H9 (cell line): Measurements from ENCODE around the gene LIG3. TPM values are rescaled to one million over a fixed set of nuclear protein-coding genes. Genes with fewer than 3 reads are reported as not detected.

ENCODE experiments used
- DNase-seq: peaks from one replicate; pipeline ENCODE4 v3.0.0-alpha.2; 2017
- H2AFZ ChIP-seq: one replicate; pipeline ENCODE4 v1.6.1; 2013; ENCODE audit warnings: mild to moderate bottlenecking, low read length, control low read depth, moderate library complexity
- H2AK5ac ChIP-seq: 2 replicates; pipeline ENCODE4 v1.6.1; 2013; ENCODE audit warnings: low read length, control low read depth, mixed read lengths; ENCODE audit not compliant: insufficient read length
- H2BK120ac ChIP-seq: one replicate; pipeline ENCODE4 v1.6.1; 2013; ENCODE audit warnings: low read depth, mild to moderate bottlenecking, low read length, control low read depth, inconsistent platforms; ENCODE audit not compliant: poor library complexity, severe bottlenecking
- H2BK12ac ChIP-seq: 2 replicates; pipeline ENCODE4 v1.6.1; 2013; ENCODE audit warnings: low read length, control low read depth, mixed read lengths, low read depth; ENCODE audit not compliant: insufficient read length
- H2BK15ac ChIP-seq: 2 replicates; pipeline ENCODE4 v1.6.1; 2013; ENCODE audit warnings: low read depth, low read length, control low read depth
- H2BK20ac ChIP-seq: one replicate; pipeline ENCODE4 v1.6.1; 2013; ENCODE audit warnings: low read depth, mild to moderate bottlenecking, low read length, control low read depth, inconsistent platforms; ENCODE audit not compliant: poor library complexity, severe bottlenecking
- H2BK5ac ChIP-seq: 2 replicates; pipeline ENCODE4 v1.6.1; 2013; ENCODE audit warnings: low read length, control low read depth, mixed read lengths; ENCODE audit not compliant: insufficient read length
- H3K14ac ChIP-seq: 2 replicates; pipeline ENCODE4 v1.6.1; 2013; ENCODE audit warnings: low read length, control low read depth; ENCODE audit not compliant: insufficient read depth
- H3K18ac ChIP-seq: 2 replicates; pipeline ENCODE4 v1.6.1; 2013; ENCODE audit warnings: low read depth, mild to moderate bottlenecking, mixed read lengths, low read length, control low read depth; ENCODE audit not compliant: insufficient read length
- H3K23ac ChIP-seq: 2 replicates; pipeline ENCODE4 v1.6.1; 2013; ENCODE audit warnings: low read length, control low read depth, mixed read lengths, low read depth; ENCODE audit not compliant: insufficient read length
- H3K23me2 ChIP-seq: 2 replicates; pipeline ENCODE4 v1.6.1; 2013; ENCODE audit warnings: low read depth, mild to moderate bottlenecking, mixed read lengths, low read length, control low read depth; ENCODE audit not compliant: insufficient read length, poor library complexity, severe bottlenecking
- H3K27ac ChIP-seq: 2 replicates; pipeline ENCODE4 v1.5.1; 2013; ENCODE audit warnings: low read length, control low read depth, mixed read lengths, low read depth; ENCODE audit not compliant: insufficient read length
- H3K27me3 ChIP-seq: 2 replicates; pipeline ENCODE4 v1.6.1; 2013; ENCODE audit warnings: low read length, control low read depth, inconsistent platforms; ENCODE audit not compliant: insufficient read depth
- H3K4ac ChIP-seq: 2 replicates; pipeline ENCODE4 v1.6.1; 2013; ENCODE audit warnings: low read depth, mild to moderate bottlenecking, control low read depth, inconsistent platforms, low read length, moderate library complexity
- H3K4me1 ChIP-seq: 2 replicates; pipeline ENCODE4 v1.6.1; 2013; ENCODE audit warnings: low read length, control low read depth, inconsistent platforms; ENCODE audit not compliant: insufficient read depth
- H3K4me2 ChIP-seq: 2 replicates; pipeline ENCODE4 v1.6.1; 2013; ENCODE audit warnings: low read length, control low read depth, mixed read lengths; ENCODE audit not compliant: insufficient read length, insufficient read depth
- H3K56ac ChIP-seq: 2 replicates; pipeline ENCODE4 v1.6.1; 2013; ENCODE audit warnings: low read depth, mild to moderate bottlenecking, mixed read lengths, low read length, control low read depth; ENCODE audit not compliant: insufficient read length
- H3K79me1 ChIP-seq: 2 replicates; pipeline ENCODE4 v1.6.1; 2013; ENCODE audit warnings: low read depth, mild to moderate bottlenecking, moderate library complexity, low read length, control low read depth, inconsistent platforms; ENCODE audit not compliant: insufficient read depth, poor library complexity, severe bottlenecking
- H3K79me2 ChIP-seq: 2 replicates; pipeline ENCODE4 v1.6.1; 2013; ENCODE audit warnings: low read length, control low read depth, inconsistent platforms; ENCODE audit not compliant: insufficient read depth
- H3K9ac ChIP-seq: 2 replicates; pipeline ENCODE4 v1.6.1; 2013; ENCODE audit warnings: low read length, control low read depth, mixed read lengths; ENCODE audit not compliant: insufficient read length; ENCODE audit errors: extremely low read depth
- H3K9me3 ChIP-seq: one replicate; pipeline ENCODE4 v1.6.1; 2013; ENCODE audit warnings: low read depth, low read length, inconsistent platforms; ENCODE audit not compliant: control insufficient read depth
- H3T11ph ChIP-seq: one replicate; pipeline ENCODE4 v1.6.1; 2013; ENCODE audit warnings: mild to moderate bottlenecking, low read length, control low read depth, inconsistent platforms
- H4K20me1 ChIP-seq: one replicate; pipeline ENCODE4 v1.6.1; 2013; ENCODE audit not compliant: control insufficient read depth, insufficient read length, insufficient read depth
- H4K5ac ChIP-seq: 2 replicates; pipeline ENCODE4 v1.6.1; 2013; ENCODE audit warnings: low read depth, mild to moderate bottlenecking, mixed read lengths, low read length, control low read depth; ENCODE audit not compliant: insufficient read length
- H4K8ac ChIP-seq: replicated peaks from 2 replicates; pipeline ENCODE4 v1.6.1; 2013; ENCODE audit warnings: low read length, control low read depth, mixed read lengths, low read depth; ENCODE audit not compliant: insufficient read length
- H4K91ac ChIP-seq: 2 replicates; pipeline ENCODE4 v1.6.1; 2013; ENCODE audit warnings: low read depth, mild to moderate bottlenecking, moderate library complexity, mixed read lengths, low read length, control low read depth; ENCODE audit not compliant: insufficient read length
- H3K27ac Mint-ChIP-seq, 3 experiments: 2 replicates in 2 of 3; 3 replicates in 1 of 3; pipeline ENCODE4 v1.8.0; 2020 to 2021; ENCODE audit warnings: mixed read lengths in 3 of 3, mild to moderate bottlenecking in 1 of 3, moderate library complexity in 1 of 3
- H3K27me3 Mint-ChIP-seq: 2 replicates; pipeline ENCODE4 v1.8.0; 2021; ENCODE audit warnings: low read depth, mild to moderate bottlenecking, moderate library complexity, mixed read lengths
- H3K36me3 Mint-ChIP-seq, 3 experiments: 2 replicates in 2 of 3; 3 replicates in 1 of 3; pipeline ENCODE4 v1.8.0; 2020 to 2021; ENCODE audit warnings: low read depth in 3 of 3, mixed read lengths in 3 of 3; ENCODE audit not compliant: insufficient read depth in 1 of 3
- H3K4me1 Mint-ChIP-seq, 2 experiments: 2 replicates each; pipeline ENCODE4 v1.8.0; 2020; ENCODE audit warnings: mixed read lengths in 2 of 2
- H3K4me3 Mint-ChIP-seq, 2 experiments: 2 replicates in 1 of 2; 3 replicates in 1 of 2; pipeline ENCODE4 v1.8.0; 2020 to 2021; ENCODE audit warnings: mild to moderate bottlenecking in 2 of 2, mixed read lengths in 2 of 2, moderate library complexity in 1 of 2
- H3K9me3 Mint-ChIP-seq, 2 experiments: 2 replicates in 1 of 2; 3 replicates in 1 of 2; pipeline ENCODE4 v1.8.0; 2020; ENCODE audit warnings: mild to moderate bottlenecking in 2 of 2, mixed read lengths in 2 of 2, moderate library complexity in 1 of 2
- CTCF ChIP-seq: fragments of 200-600 bp; sonication (generic); conservative IDR thresholded peaks from 3 replicates; pipeline ENCODE4 v1.8.0; 2021; ENCODE audit warnings: antibody characterized with exemption, mild to moderate bottlenecking
- WGBS: extraction: QIAGEN DNeasy Blood & Tissue Kit; methylation state at CpG from one replicate; pipeline ENCODE4 v1.1.7; 2013; ENCODE audit warnings: missing lambda C conversion rate, low lambda C conversion rate, mixed read lengths; ENCODE audit not compliant: insufficient read length; ENCODE audit errors: extremely low coverage; 5-methylcytosine and 5-hydroxymethylcytosine counted together
- total RNA-seq: library from RNA; stranded (reverse); gene quantifications from 2 replicates; pipeline ENCODE4 v1.2.1, GENCODE V29; 2021

Gene LIG3
- total RNA-seq, 1 experiment from 2014 or later, result 96.0 TPM

GRCh38 chr17:35016369-35016768, 36.1 kb downstream of the LIG3 start:
- no peak overlapping the region for H3K4ac ChIP-seq
- H3K79me2 ChIP-seq, result no peaks in the 10 kb centered on the region
- Mint-ChIP-seq H3K27me3 (no peaks in the 10 kb centered on the region), H3K4me3 (no peak overlapping the region), H3K36me3 (peaks cover 0 to 9% (median 3%) of the 10 kb centered on the region in 3 experiments; a peak in 5 of 7 replicates), H3K4me1 (peaks cover 9 to 13% of the 10 kb centered on the region in 2 experiments), H3K27ac (no peak overlapping the region), H3K9me3 (no peaks in the 10 kb centered on the region)
- no peaks in the 10 kb centered on the region for H3K79me1 ChIP-seq
- no peak overlapping the region for H3K27ac ChIP-seq
- no peak for TF ChIP-seq CTCF
- no peak overlapping the region for H4K8ac ChIP-seq
- no peak overlapping the region for H2BK120ac ChIP-seq
- H2AK5ac ChIP-seq, result no peak overlapping the region
- no peaks in the 10 kb centered on the region for H3K23me2 ChIP-seq
- H3K9me3 ChIP-seq, result no peaks in the 10 kb centered on the region
- H4K5ac ChIP-seq, result no peak overlapping the region
- no peak overlapping the region for H3K18ac ChIP-seq
- H3K4me2 ChIP-seq, result no peak overlapping the region
- H2BK5ac ChIP-seq, result no peak overlapping the region
- no peak overlapping the region for H3K14ac ChIP-seq
- no peak overlapping the region for H2BK20ac ChIP-seq
- no peak for DNase-seq
- H3K56ac ChIP-seq, result no peak overlapping the region
- peaks cover 5% of the 10 kb centered on the region; the same call in 1 of the 2 replicates for H3K4me1 ChIP-seq
- H3K27me3 ChIP-seq, result no peaks in the 10 kb centered on the region
- no peak overlapping the region for H2AFZ ChIP-seq
- no peaks in the 10 kb centered on the region for H4K20me1 ChIP-seq
- H2BK15ac ChIP-seq, result no peak overlapping the region
- H2BK12ac ChIP-seq, result no peak overlapping the region
- no peak overlapping the region for H3K9ac ChIP-seq
- no peak overlapping the region for H4K91ac ChIP-seq
- no peak overlapping the region for H3T11ph ChIP-seq
- H3K23ac ChIP-seq, result no peak overlapping the region
- no CpG with 5 or more reads among the region's 4 CpGs for WGBS
